Measurements from ENCODE around the gene ARHGEF11. TPM values are rescaled to one million over a fixed set of nuclear protein-coding genes. Genes with fewer than 3 reads are reported as not detected.
A peak's percentile ranks its signal among the peaks of the same experiment; 100 is the strongest.

ARHGEF11 gene
- total and polyA plus RNA-seq, 10 donors: 3.4 to 65.3 (median 42.7) TPM

GRCh38 chr1:156889802-156890580, 155.6 kb downstream of the ARHGEF11 start:
- Histone ChIP-seq H3K27me3 (replicated peaks in 1 of 7) (peaks cover 0 to 91% (median 14%) of the 10 kb centered on the region in 7 donors), H3K36me3 (no peaks in the 10 kb centered on the region), H3K4me1 (peaks cover 6 to 44% (median 26%) of the 10 kb centered on the region in 6 donors), H3K27ac (no peak overlapping the region), H3K9me3 (no peaks in the 10 kb centered on the region), H3K4me3 (no peak overlapping the region)
- intact Hi-C loops (cut with DNase I; ENCODE audit: low total_unique reads): loop anchor here (10.0 kb wide), 1 partner anchor 165 kb away; the partner anchor contains the start of genes ISG20L2 and METTL25B
- WGBS, 5 donors: 39 to 45% (median 43%) methylated on average over 8 of the region's 8 CpGs
- no peak for DNase-seq
- TF ChIP-seq POLR2AphosphoS5 (IDR thresholded peaks at IDR 0.05): no peak
- TF ChIP-seq POLR2A (IDR thresholded peaks at IDR 0.05): no peak
- peak; percentile 24 to 82 (median 73) for TF ChIP-seq CTCF (IDR thresholded peaks at IDR 0.05 in 8 of 11, conservative IDR thresholded peaks at IDR 0.05 in 3 of 11)

- TF ChIP-seq POLR2A (IDR thresholded peaks at IDR 0.05): no peak
- TF ChIP-seq POLR2AphosphoS5 (IDR thresholded peaks at IDR 0.05): no peak
- no peak for TF ChIP-seq CTCF (IDR thresholded peaks at IDR 0.05 in 8 of 11, conservative IDR thresholded peaks at IDR 0.05 in 3 of 11)
- Histone ChIP-seq H3K4me1 (peaks cover 0 to 21% (median 10%) of the 10 kb centered on the region in 6 donors), H3K27ac (no peak overlapping the region), H3K27me3 (replicated peaks in 1 of 7) (peaks cover 0 to 90% (median 2%) of the 10 kb centered on the region in 7 donors), H3K36me3 (no peaks in the 10 kb centered on the region), H3K4me3 (no peak overlapping the region), H3K9me3 (no peaks in the 10 kb centered on the region)
- WGBS, 5 donors: 48 to 57% (median 52%) methylated on average over 6 of the region's 6 CpGs
- intact Hi-C loops (cut with DNase I; ENCODE audit: low total_unique reads): loop anchor here (10.0 kb wide), 1 partner anchor 163 kb away; the partner anchor contains the start of genes ISG20L2 and METTL25B
- DNase-seq: no peak
Observed at GRCh38 chr1:156887734-156888133, 157.8 kb downstream of the ARHGEF11 start.

GRCh38 chr1:156887317-156887716, 158.2 kb downstream of the ARHGEF11 start:
- intact Hi-C loops (cut with DNase I; ENCODE audit: low total_unique reads): loop anchor here (10.0 kb wide), 1 partner anchor 163 kb away; the partner anchor contains the start of genes ISG20L2 and METTL25B

More at GRCh38 chr1:156887317-156887716, 158.2 kb downstream of the ARHGEF11 start:
- Histone ChIP-seq H3K4me1 (peaks cover 0 to 17% (median 6%) of the 10 kb centered on the region in 6 donors), H3K9me3 (no peaks in the 10 kb centered on the region), H3K36me3 (no peaks in the 10 kb centered on the region), H3K4me3 (no peak overlapping the region), H3K27ac (no peak overlapping the region), H3K27me3 (replicated peaks in 1 of 7) (peaks cover 0 to 90% (median 2%) of the 10 kb centered on the region in 7 donors)
- TF ChIP-seq POLR2A (IDR thresholded peaks at IDR 0.05) (no peak), POLR2AphosphoS5 (IDR thresholded peaks at IDR 0.05) (no peak), CTCF (IDR thresholded peaks at IDR 0.05 in 8 of 11, conservative IDR thresholded peaks at IDR 0.05 in 3 of 11) (no peak)
- WGBS, 5 donors: 28 to 62% (median 33%) methylated on average over 3 of the region's 3 CpGs
- DNase-seq: no peak

Data from spleen (tissue), 11 donors.